Activated T-cell treated with anti-CD3 and anti-CD28 coated beads, Interleukin-2, amount 50 U/mL, for 72 hours (primary cell): ENCODE data around the gene CCDC34. TPM values are rescaled to one million over a fixed set of nuclear protein-coding genes. Genes with fewer than 3 reads are reported as not detected.
A peak's percentile ranks its signal among the peaks of the same experiment; 100 is the strongest.

Source experiments
- ATAC-seq, 2 donors: fragments of 150-1000 bp; cut with Tn5 transposase; replicated peaks in 1 of 2; 2 replicates each; pipeline ENCODE4 v1.10.0; 2021; ENCODE audit warnings: moderate library complexity in 2 of 2, mild to moderate bottlenecking in 1 of 2
- DNase-seq, 2 donors: peaks; one replicate each; pipeline ENCODE4 v3.0.0; 2021 to 2022; ENCODE audit warnings: mixed read lengths in 1 of 2
- H3K27ac Mint-ChIP-seq: one replicate; pipeline ENCODE4 v1.8.0; 2022; ENCODE audit warnings: mild to moderate bottlenecking, moderate library complexity, mixed read lengths
- H3K27me3 Mint-ChIP-seq: one replicate; pipeline ENCODE4 v1.8.0; 2022; ENCODE audit warnings: low read depth, mixed read lengths
- H3K36me3 Mint-ChIP-seq, 2 donors: one replicate each; pipeline ENCODE4 v1.8.0; 2022; ENCODE audit warnings: mixed read lengths in 2 of 2, mild to moderate bottlenecking in 1 of 2; ENCODE audit not compliant: insufficient read depth in 2 of 2
- H3K4me1 Mint-ChIP-seq: one replicate; pipeline ENCODE4 v1.8.0; 2022; ENCODE audit warnings: low read depth, mixed read lengths
- H3K4me3 Mint-ChIP-seq, 2 donors: one replicate each; pipeline ENCODE4 v1.8.0; 2022; ENCODE audit warnings: mild to moderate bottlenecking in 2 of 2, mixed read lengths in 2 of 2, moderate library complexity in 2 of 2
- H3K9me3 Mint-ChIP-seq, 2 donors: one replicate each; pipeline ENCODE4 v1.8.0; 2022; ENCODE audit warnings: mixed read lengths in 2 of 2
- total RNA-seq, 2 donors: library from RNA; stranded (reverse); gene quantifications; one replicate each; pipeline ENCODE4 v1.2.3, GENCODE V29; 2022

CCDC34 gene
- total RNA-seq, 2 donors from 2014 or later: 16.0 to 20.2 TPM

- peaks cover 7% of the 10 kb centered on the region for H3K27me3 Mint-ChIP-seq
These were observed 25.0 kb upstream of the CCDC34 start for GRCh38 chr11:27388001-27388400.

DNA sequence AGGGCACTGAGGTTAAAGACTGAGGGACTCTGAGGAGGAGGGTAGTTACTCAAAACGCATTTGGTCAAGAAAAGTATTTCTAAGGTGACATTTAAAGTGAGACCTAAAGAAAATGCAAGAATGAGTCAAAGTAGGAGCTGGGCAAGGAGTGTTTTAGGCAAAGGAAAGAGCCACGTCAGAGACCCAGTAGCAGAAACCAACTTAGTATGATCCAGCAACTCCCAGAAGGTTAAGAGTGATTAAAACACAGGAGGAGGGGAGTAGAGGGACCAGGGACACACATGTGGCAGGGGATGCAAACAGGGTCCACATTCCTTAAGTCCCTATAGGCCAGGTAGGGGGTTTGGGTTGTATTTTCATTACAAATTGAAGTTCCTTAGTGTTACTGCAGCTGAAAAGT is 24.3 kb upstream of the CCDC34 start:
- Mint-ChIP-seq H3K4me3 (no peak overlapping the region), H3K9me3 (no peaks in the 10 kb centered on the region), H3K27me3 (peaks cover 7% of the 10 kb centered on the region), H3K4me1 (peaks cover 7% of the 10 kb centered on the region), H3K27ac (no peak overlapping the region), H3K36me3 (no peaks in the 10 kb centered on the region)
- DNase-seq (no peak), ATAC-seq (peak in 1 of 2 donors; percentile 65)

More at GRCh38 chr11:27388001-27388400, 25.0 kb upstream of the CCDC34 start:
- no peaks in the 10 kb centered on the region for H3K9me3 Mint-ChIP-seq
- no peak overlapping the region for H3K4me3 Mint-ChIP-seq
- H3K27ac Mint-ChIP-seq: no peak overlapping the region
- DNase-seq: no peak
- peak; percentile 65 to 80 for ATAC-seq
- peaks cover 7% of the 10 kb centered on the region for H3K4me1 Mint-ChIP-seq
- H3K36me3 Mint-ChIP-seq: no peaks in the 10 kb centered on the region

DNA sequence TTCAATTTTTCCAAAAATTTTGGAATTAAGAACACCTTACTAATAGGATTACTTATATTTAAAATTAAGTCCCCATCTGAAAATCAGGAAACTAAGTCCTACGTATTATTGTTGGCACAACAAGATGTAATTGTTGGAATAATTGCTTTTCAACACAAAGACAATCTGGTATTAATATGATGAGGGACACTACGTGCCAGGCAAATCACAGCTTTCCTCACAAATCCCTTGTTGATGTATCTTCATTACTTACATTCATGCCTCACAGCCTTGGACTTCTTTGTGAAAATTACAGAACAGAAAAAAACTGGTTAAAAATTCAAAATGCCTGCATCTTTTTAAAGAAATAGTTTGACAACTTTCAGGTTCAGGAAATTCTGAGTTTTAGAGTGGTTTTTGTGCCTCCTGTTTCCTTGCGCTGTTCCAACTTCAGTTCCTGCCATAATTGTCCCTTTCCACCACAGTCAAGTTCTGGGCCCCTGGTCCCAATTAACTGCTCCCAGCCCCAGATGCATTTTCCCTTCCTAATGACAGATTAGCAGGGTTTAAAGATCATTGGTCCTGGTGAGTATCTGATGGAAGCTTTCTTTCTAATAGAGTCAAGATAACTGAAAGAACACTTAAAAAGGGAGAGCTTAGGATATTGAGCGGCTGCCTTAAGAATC is 23.3 kb upstream of the CCDC34 start:
- no peak overlapping the region for H3K27ac Mint-ChIP-seq
- DNase-seq (no peak), ATAC-seq (no peak)
- no peak overlapping the region for H3K4me3 Mint-ChIP-seq
- no peaks in the 10 kb centered on the region for H3K36me3 Mint-ChIP-seq
- H3K9me3 Mint-ChIP-seq: no peaks in the 10 kb centered on the region
- H3K27me3 Mint-ChIP-seq: peaks cover 7% of the 10 kb centered on the region
- H3K4me1 Mint-ChIP-seq: peaks cover 7% of the 10 kb centered on the region

DNA sequence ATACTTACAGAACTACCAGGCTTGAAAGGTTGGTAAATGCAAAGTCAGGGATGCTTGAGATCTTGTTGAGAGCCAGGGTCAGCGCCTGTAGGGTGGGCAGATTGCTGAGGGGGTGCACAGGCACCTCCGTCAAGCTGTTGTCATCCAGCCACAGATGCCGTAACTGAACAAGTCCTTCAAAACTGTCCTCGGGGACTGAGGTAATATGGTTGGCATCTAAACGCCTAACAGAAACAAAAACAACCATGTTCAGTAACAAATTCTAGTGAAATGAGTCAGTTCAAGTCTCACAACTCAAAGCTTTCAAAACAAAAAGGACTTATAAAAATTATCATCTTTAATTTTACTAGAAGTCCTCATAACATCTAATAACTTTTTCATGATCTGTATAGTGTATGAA is 22.2 kb upstream of the CCDC34 start:
- H3K4me3 Mint-ChIP-seq: no peak overlapping the region
- H3K36me3 Mint-ChIP-seq: no peaks in the 10 kb centered on the region
- DNase-seq (no peak), ATAC-seq (no peak)
- H3K27me3 Mint-ChIP-seq: peaks cover 7% of the 10 kb centered on the region
- no peaks in the 10 kb centered on the region for H3K9me3 Mint-ChIP-seq
- H3K4me1 Mint-ChIP-seq: peaks cover 7% of the 10 kb centered on the region
- H3K27ac Mint-ChIP-seq: no peak overlapping the region

- ATAC-seq (no peak), DNase-seq (no peak)
- Mint-ChIP-seq H3K9me3 (no peaks in the 10 kb centered on the region), H3K4me1 (peaks cover 4% of the 10 kb centered on the region), H3K27ac (no peak overlapping the region), H3K36me3 (no peaks in the 10 kb centered on the region), H3K27me3 (peaks cover 7% of the 10 kb centered on the region), H3K4me3 (no peak overlapping the region)
These were observed 21.2 kb upstream of the CCDC34 start for GRCh38 chr11:27384227-27384626.

- peaks cover 7% of the 10 kb centered on the region for H3K27me3 Mint-ChIP-seq
- ATAC-seq (no peak), DNase-seq (no peak)
- H3K27ac Mint-ChIP-seq: no peak overlapping the region
- no peak overlapping the region for H3K4me3 Mint-ChIP-seq
- no peaks in the 10 kb centered on the region for H3K4me1 Mint-ChIP-seq
- H3K9me3 Mint-ChIP-seq: no peaks in the 10 kb centered on the region
- no peaks in the 10 kb centered on the region for H3K36me3 Mint-ChIP-seq
These were observed 20.6 kb upstream of the CCDC34 start for GRCh38 chr11:27383645-27384044.

GRCh38 chr11:27381238-27381666 is 18.2 kb upstream of the CCDC34 start:
- no peaks in the 10 kb centered on the region for H3K36me3 Mint-ChIP-seq
- no peaks in the 10 kb centered on the region for H3K4me1 Mint-ChIP-seq
- ATAC-seq (no peak), DNase-seq (no peak)
- H3K27me3 Mint-ChIP-seq: peaks cover 2% of the 10 kb centered on the region
- H3K9me3 Mint-ChIP-seq: no peaks in the 10 kb centered on the region
- no peak overlapping the region for H3K4me3 Mint-ChIP-seq
- no peak overlapping the region for H3K27ac Mint-ChIP-seq

GRCh38 chr11:27380771-27381170 is 17.8 kb upstream of the CCDC34 start:
- Mint-ChIP-seq H3K4me3 (no peak overlapping the region), H3K36me3 (no peaks in the 10 kb centered on the region), H3K27me3 (no peaks in the 10 kb centered on the region), H3K27ac (no peak overlapping the region), H3K9me3 (no peaks in the 10 kb centered on the region), H3K4me1 (no peaks in the 10 kb centered on the region)
- DNase-seq (no peak), ATAC-seq (no peak)

DNA sequence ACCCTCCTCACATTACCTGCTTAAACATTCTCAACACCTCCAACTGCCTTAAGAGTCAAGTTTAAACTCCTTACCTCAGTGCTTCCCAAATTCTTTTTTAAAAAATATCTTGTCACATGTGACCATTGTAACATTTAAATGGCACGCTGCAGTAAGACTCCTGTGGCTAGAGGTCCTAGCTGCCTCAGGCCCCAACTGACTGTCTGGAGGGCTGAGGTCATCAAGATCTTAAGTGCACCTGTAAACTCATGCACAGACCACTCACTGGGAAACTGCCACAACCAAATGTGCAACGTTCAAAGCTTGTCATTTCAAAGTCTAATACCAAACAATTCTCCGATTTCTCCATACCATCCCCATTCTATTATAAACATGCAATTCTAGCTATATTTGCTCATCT is 16.4 kb upstream of the CCDC34 start:
- ATAC-seq (no peak), DNase-seq (no peak)
- Mint-ChIP-seq H3K27me3 (no peaks in the 10 kb centered on the region), H3K4me1 (no peaks in the 10 kb centered on the region), H3K36me3 (no peaks in the 10 kb centered on the region), H3K27ac (no peak overlapping the region), H3K4me3 (no peak overlapping the region), H3K9me3 (no peaks in the 10 kb centered on the region)

GRCh38 chr11:27375370-27375769 is 12.4 kb upstream of the CCDC34 start:
- no peak overlapping the region for H3K27ac Mint-ChIP-seq
- H3K4me1 Mint-ChIP-seq: no peaks in the 10 kb centered on the region
- ATAC-seq (no peak), DNase-seq (no peak)
- no peak overlapping the region for H3K4me3 Mint-ChIP-seq
- H3K9me3 Mint-ChIP-seq: no peaks in the 10 kb centered on the region
- no peaks in the 10 kb centered on the region for H3K36me3 Mint-ChIP-seq
- no peaks in the 10 kb centered on the region for H3K27me3 Mint-ChIP-seq

- Mint-ChIP-seq H3K27me3 (peaks cover 3% of the 10 kb centered on the region), H3K36me3 (no peaks in the 10 kb centered on the region), H3K4me3 (no peak overlapping the region), H3K9me3 (no peaks in the 10 kb centered on the region), H3K4me1 (no peaks in the 10 kb centered on the region), H3K27ac (no peak overlapping the region)
- DNase-seq (no peak), ATAC-seq (no peak)
These were observed 11.0 kb upstream of the CCDC34 start for GRCh38 chr11:27373856-27374602.

DNA sequence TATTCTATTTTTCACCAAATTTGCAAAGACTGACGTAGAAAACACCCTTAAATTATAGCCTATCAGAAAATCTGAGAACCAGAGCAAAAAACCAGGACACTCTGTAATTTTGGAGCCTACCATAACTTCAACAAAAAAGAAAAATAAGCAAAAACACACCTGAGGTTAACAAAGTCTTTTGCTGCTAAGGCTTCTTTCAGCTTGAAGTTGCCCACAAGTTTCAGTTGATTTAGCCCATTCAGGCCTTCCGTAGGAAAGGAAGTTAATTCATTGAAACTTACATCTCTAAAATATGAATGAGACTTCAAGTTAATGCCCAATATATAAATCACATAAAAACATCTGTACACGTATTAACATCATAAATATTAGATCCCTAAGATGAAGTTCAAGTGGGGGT is 10.4 kb upstream of the CCDC34 start:
- no peaks in the 10 kb centered on the region for H3K4me1 Mint-ChIP-seq
- no peak overlapping the region for H3K4me3 Mint-ChIP-seq
- peaks cover 7% of the 10 kb centered on the region for H3K27me3 Mint-ChIP-seq
- H3K27ac Mint-ChIP-seq: no peak overlapping the region
- DNase-seq (no peak), ATAC-seq (no peak)
- H3K9me3 Mint-ChIP-seq: no peaks in the 10 kb centered on the region
- H3K36me3 Mint-ChIP-seq: no peaks in the 10 kb centered on the region

DNA sequence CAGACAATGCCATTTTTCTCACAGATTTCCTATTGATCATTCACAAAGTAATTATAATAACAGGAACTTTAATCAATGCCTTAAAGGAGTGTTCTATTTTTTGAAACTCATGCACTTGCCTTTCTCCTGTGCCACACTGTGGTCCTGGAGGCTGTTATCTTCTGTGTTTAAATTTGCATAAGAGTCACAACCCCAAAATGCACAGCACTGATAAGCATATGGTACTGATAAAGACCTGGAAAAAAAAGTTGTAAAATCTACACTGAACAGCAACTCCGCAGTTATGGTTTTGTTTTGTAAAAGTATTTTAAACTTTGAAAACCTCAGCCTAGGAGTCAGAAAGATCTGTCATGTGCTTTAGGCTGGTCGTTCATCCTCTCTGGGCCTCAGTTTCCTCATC is 9.1 kb upstream of the CCDC34 start:
- no peak for DNase-seq
- no peak for ATAC-seq
- Mint-ChIP-seq H3K4me1 (no peaks in the 10 kb centered on the region), H3K4me3 (no peak overlapping the region), H3K36me3 (no peaks in the 10 kb centered on the region), H3K27ac (no peak overlapping the region), H3K9me3 (no peaks in the 10 kb centered on the region), H3K27me3 (peaks cover 7% of the 10 kb centered on the region)

DNA sequence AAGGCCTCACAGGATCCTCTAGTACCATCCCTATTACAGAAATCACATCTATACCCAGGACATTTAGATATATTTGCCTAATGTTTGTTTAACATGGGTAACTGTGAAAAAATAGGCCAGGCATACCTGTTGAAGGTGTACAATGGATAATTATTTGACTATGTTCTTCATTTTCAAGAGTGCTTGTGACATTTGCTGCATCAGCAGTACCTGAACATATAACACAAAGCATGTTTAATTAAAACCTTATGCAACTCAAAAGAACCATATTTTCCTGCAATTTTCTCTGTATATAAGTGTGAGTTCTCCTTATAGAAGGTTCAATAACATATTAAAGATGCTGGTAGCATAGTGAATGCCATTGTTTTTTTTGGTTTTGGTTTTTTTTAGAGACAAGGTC is 8.5 kb upstream of the CCDC34 start:
- H3K4me3 Mint-ChIP-seq: no peak overlapping the region
- H3K36me3 Mint-ChIP-seq: no peaks in the 10 kb centered on the region
- peaks cover 7% of the 10 kb centered on the region for H3K27me3 Mint-ChIP-seq
- DNase-seq (no peak), ATAC-seq (no peak)
- H3K9me3 Mint-ChIP-seq: no peaks in the 10 kb centered on the region
- no peaks in the 10 kb centered on the region for H3K4me1 Mint-ChIP-seq
- no peak overlapping the region for H3K27ac Mint-ChIP-seq
